ENCODE results near the gene RNF213.

DNA sequence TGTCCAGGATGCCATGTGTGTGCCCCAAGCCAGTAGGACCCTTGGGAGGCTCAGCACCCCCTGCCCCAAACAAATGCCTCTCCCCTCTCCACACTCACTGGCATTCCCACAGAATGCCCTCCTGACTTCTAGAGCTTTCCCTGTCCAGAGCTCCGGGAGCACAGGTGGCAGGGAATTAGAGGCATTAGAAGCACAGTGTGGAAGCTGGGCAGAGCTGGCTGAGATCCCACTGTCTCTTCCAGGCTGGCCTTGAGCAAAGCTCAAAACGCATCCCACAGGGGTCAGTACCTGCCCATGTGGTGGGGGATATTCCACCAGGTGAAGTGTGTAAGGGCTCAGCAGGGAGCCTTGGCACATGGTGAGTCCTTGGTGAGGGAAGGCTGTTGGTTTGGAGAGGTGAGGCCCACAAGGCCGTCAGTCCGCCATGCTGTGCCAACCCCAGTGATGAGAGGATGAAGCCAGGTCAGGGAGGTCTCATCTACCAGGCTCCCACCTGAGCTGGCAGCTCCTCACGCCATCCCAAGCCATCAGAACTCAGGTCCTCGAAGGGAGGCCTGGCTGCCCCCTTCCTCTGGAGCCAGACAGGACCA, 172.4 kb downstream of the RNF213 start:
- TF ChIP-seq, protein P1, sequence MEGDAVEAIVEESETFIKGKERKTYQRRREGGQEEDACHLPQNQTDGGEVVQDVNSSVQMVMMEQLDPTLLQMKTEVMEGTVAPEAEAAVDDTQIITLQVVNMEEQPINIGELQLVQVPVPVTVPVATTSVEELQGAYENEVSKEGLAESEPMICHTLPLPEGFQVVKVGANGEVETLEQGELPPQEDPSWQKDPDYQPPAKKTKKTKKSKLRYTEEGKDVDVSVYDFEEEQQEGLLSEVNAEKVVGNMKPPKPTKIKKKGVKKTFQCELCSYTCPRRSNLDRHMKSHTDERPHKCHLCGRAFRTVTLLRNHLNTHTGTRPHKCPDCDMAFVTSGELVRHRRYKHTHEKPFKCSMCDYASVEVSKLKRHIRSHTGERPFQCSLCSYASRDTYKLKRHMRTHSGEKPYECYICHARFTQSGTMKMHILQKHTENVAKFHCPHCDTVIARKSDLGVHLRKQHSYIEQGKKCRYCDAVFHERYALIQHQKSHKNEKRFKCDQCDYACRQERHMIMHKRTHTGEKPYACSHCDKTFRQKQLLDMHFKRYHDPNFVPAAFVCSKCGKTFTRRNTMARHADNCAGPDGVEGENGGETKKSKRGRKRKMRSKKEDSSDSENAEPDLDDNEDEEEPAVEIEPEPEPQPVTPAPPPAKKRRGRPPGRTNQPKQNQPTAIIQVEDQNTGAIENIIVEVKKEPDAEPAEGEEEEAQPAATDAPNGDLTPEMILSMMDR (IDR thresholded peaks at IDR 0.05) = no peak
- no peak for TF ChIP-seq POLR2A (IDR thresholded peaks at IDR 0.05)
